SK-N-SH treated with all-trans-retinoic acid at 6 μM for 48 hours (cell line): ENCODE results near the gene MYO9B.

Experiments
- ATAC-seq: fragments of 200-7000 bp; cut with Tn5 transposase; 3 replicates; pipeline ENCODE4 v1.9.1; 2020; ENCODE audit warnings: mild to moderate bottlenecking, moderate library complexity
- ARNTL ChIP-seq: fragments of 450-650 bp; formaldehyde crosslinking; IDR thresholded peaks from 2 replicates; pipeline ENCODE4 v1.5.0; 2020; ENCODE audit warnings: low read depth, mild to moderate bottlenecking, moderate library complexity, borderline replicate concordance
- BACH2 ChIP-seq: fragments of 250-450 bp; sonication (Bioruptor Pico); IDR thresholded peaks from 2 replicates; pipeline ENCODE4 v1.9.0; 2021; ENCODE audit warnings: mild to moderate bottlenecking, borderline replicate concordance
- CREB5 ChIP-seq: fragments of 250-450 bp; sonication (Bioruptor Pico); IDR thresholded peaks from 2 replicates; pipeline ENCODE4 v1.5.1; 2020; ENCODE audit warnings: low read depth, mild to moderate bottlenecking, moderate library complexity
- CSDC2 ChIP-seq: fragments of 250-450 bp; sonication (Bioruptor Pico); IDR thresholded peaks from 2 replicates; pipeline ENCODE4 v1.5.0; 2020; ENCODE audit warnings: mild to moderate bottlenecking, moderate library complexity
- ESRRG ChIP-seq: fragments of 250-450 bp; sonication (Bioruptor Pico); IDR thresholded peaks from 2 replicates; pipeline ENCODE4 v1.6.1; 2021; ENCODE audit warnings: mild to moderate bottlenecking
- GLIS3 ChIP-seq: fragments of 250-450 bp; sonication (Bioruptor Pico); IDR thresholded peaks from 2 replicates; pipeline ENCODE4 v1.5.0; 2020; ENCODE audit warnings: mild to moderate bottlenecking, moderate library complexity
- ISL1 ChIP-seq: fragments of 250-450 bp; sonication (Bioruptor Pico); IDR thresholded peaks from 2 replicates; pipeline ENCODE4 v2.1.2; 2022; ENCODE audit warnings: mild to moderate bottlenecking, moderate library complexity
- POU6F1 ChIP-seq: fragments of 250-450 bp; sonication (Bioruptor Pico); IDR thresholded peaks from 2 replicates; pipeline ENCODE4 v1.8.0; 2021; ENCODE audit warnings: low read depth, mild to moderate bottlenecking, moderate library complexity, borderline replicate concordance
- PPARA ChIP-seq: fragments of 250-450 bp; sonication (Bioruptor Pico); IDR thresholded peaks from 2 replicates; pipeline ENCODE4 v1.5.0; 2020; ENCODE audit warnings: mild to moderate bottlenecking, borderline replicate concordance
- RARB ChIP-seq: fragments of 250-450 bp; sonication (Bioruptor Pico); IDR thresholded peaks from 2 replicates; pipeline ENCODE4 v1.8.0; 2021; ENCODE audit warnings: mild to moderate bottlenecking, moderate library complexity
- SNAI2 ChIP-seq: fragments of 250-450 bp; sonication (Bioruptor Pico); IDR thresholded peaks from 2 replicates; pipeline ENCODE4 v1.5.0; 2020; ENCODE audit warnings: mild to moderate bottlenecking, moderate library complexity
- TCF4 ChIP-seq: fragments of 250-450 bp; sonication (Bioruptor Pico); IDR thresholded peaks from 2 replicates; pipeline ENCODE4 v1.8.0; 2021; ENCODE audit warnings: mild to moderate bottlenecking, moderate library complexity, borderline replicate concordance
- TSHZ2 ChIP-seq: fragments of 250-450 bp; sonication (Bioruptor Pico); IDR thresholded peaks from 2 replicates; pipeline ENCODE4 v1.5.0; 2020; ENCODE audit warnings: mild to moderate bottlenecking, moderate library complexity
- ZC3H10 ChIP-seq: fragments of 250-450 bp; sonication (Bioruptor Pico); IDR thresholded peaks from 2 replicates; pipeline ENCODE4 v1.5.1; 2021; ENCODE audit warnings: mild to moderate bottlenecking, moderate library complexity
- ZFP3 ChIP-seq: fragments of 250-450 bp; sonication (Bioruptor Pico); IDR thresholded peaks from 2 replicates; pipeline ENCODE4 v1.5.0; 2020; ENCODE audit warnings: mild to moderate bottlenecking, moderate library complexity
- ZFP30 ChIP-seq: fragments of 450-650 bp; formaldehyde crosslinking; IDR thresholded peaks from 2 replicates; pipeline ENCODE4 v1.5.0; 2022; ENCODE audit warnings: mild to moderate bottlenecking, moderate library complexity
- ZNF565 ChIP-seq: fragments of 450-650 bp; formaldehyde crosslinking; conservative IDR thresholded peaks from 2 replicates; pipeline ENCODE4 v1.5.0; 2020; ENCODE audit warnings: low read depth, mild to moderate bottlenecking, moderate library complexity
- TF ChIP-seq, protein P1 (sequence below): fragments of 250-450 bp; sonication (Bioruptor Pico); IDR thresholded peaks from 2 replicates; pipeline ENCODE4 v1.8.0; 2020; ENCODE audit warnings: mild to moderate bottlenecking, moderate library complexity, borderline replicate concordance

Gene MYO9B

DNA sequence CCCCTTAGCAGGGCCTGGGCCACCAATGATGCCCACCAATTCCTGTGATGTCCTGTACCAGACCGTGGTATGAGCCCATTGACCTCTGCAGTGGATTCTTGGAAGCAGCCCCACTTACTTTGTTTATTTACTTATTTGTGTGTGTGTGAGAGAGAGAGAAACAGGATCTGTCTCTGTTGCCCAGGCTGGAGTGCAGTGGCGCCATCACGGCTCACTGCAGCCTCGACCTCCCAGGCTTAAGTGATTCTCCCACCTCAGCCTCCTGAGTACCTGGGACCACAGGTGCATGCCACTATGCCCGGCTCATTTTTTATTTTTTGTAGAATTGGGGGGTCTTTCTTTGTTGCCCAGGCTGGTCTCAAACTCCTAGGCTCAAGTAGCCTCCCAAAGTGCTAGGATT lies 13.0 kb downstream of the MYO9B start:
- no peak for ATAC-seq
- no peak for TF ChIP-seq ESRRG (CRISPR knock-in tag)
- no peak for TF ChIP-seq PPARA (CRISPR knock-in tag)
- no peak for TF ChIP-seq ZNF565 (CRISPR knock-in tag)
- TF ChIP-seq ZFP3, result no peak
- no peak for TF ChIP-seq RARB (CRISPR knock-in tag)
- TF ChIP-seq POU6F1 (CRISPR knock-in tag), result no peak
- no peak for TF ChIP-seq CREB5
- no peak for TF ChIP-seq SNAI2 (CRISPR knock-in tag)
- no peak for TF ChIP-seq TSHZ2 (CRISPR knock-in tag)
- no peak for TF ChIP-seq GLIS3 (CRISPR knock-in tag)

DNA sequence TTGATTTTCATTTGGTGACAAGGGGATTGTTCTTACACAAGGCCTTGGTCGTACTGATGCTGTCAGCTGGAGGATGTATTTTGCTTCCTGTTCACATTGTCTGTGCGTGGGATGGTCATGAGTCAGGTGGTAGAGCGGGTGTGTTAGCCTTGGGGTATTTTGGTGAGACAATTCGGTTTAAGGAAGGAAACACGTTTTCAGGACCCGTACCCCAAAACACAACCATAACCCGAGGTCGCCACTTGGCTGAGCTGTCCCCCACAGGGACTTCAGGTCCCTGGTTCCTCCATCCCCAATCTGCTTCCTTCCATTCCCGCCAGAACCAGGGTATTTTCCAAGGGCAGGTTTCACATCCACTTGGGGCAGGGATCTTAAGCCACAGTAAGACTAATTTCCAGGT lies 15.0 kb downstream of the MYO9B start:
- ATAC-seq, result no peak
- TF ChIP-seq RARB (CRISPR knock-in tag) (no peak), ISL1 (CRISPR knock-in tag) (no peak), GLIS3 (CRISPR knock-in tag) (no peak), CSDC2 (CRISPR knock-in tag) (no peak), ZFP30 (no peak), PPARA (CRISPR knock-in tag) (no peak), BACH2 (CRISPR knock-in tag) (no peak), ESRRG (CRISPR knock-in tag) (no peak), CREB5 (no peak), TSHZ2 (CRISPR knock-in tag) (no peak), ZFP3 (no peak), ZNF565 (CRISPR knock-in tag) (no peak), TCF4 (no peak), ARNTL (no peak), ZC3H10 (CRISPR knock-in tag) (no peak), SNAI2 (CRISPR knock-in tag) (no peak)
- TF ChIP-seq, protein P1, sequence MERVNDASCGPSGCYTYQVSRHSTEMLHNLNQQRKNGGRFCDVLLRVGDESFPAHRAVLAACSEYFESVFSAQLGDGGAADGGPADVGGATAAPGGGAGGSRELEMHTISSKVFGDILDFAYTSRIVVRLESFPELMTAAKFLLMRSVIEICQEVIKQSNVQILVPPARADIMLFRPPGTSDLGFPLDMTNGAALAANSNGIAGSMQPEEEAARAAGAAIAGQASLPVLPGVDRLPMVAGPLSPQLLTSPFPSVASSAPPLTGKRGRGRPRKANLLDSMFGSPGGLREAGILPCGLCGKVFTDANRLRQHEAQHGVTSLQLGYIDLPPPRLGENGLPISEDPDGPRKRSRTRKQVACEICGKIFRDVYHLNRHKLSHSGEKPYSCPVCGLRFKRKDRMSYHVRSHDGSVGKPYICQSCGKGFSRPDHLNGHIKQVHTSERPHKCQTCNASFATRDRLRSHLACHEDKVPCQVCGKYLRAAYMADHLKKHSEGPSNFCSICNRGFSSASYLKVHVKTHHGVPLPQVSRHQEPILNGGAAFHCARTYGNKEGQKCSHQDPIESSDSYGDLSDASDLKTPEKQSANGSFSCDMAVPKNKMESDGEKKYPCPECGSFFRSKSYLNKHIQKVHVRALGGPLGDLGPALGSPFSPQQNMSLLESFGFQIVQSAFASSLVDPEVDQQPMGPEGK (CRISPR knock-in tag), result no peak
